Dendritic cell treated with granulocyte-macrophage colony-stimulating factor and Interleukin-4, amounts not matched to agents 40 ng/mL and 50 ng/mL, for 4 days (primary cell): ENCODE measurements around the gene RTN4RL2.

Experiments
- H3K27ac Mint-ChIP-seq: one replicate; pipeline ENCODE4 v1.8.0; 2022; ENCODE audit warnings: mild to moderate bottlenecking, mixed read lengths
- H3K27me3 Mint-ChIP-seq: one replicate; pipeline ENCODE4 v1.8.0; 2022; ENCODE audit warnings: mild to moderate bottlenecking, mixed read lengths
- H3K36me3 Mint-ChIP-seq: one replicate; pipeline ENCODE4 v1.8.0; 2022; ENCODE audit warnings: low read depth, mixed read lengths
- H3K4me1 Mint-ChIP-seq: one replicate; pipeline ENCODE4 v1.8.0; 2022; ENCODE audit warnings: low read depth, mixed read lengths
- H3K4me3 Mint-ChIP-seq: one replicate; pipeline ENCODE4 v1.8.0; 2022; ENCODE audit warnings: mild to moderate bottlenecking, moderate library complexity, mixed read lengths
- H3K9me3 Mint-ChIP-seq: one replicate; pipeline ENCODE4 v1.8.0; 2022; ENCODE audit warnings: mixed read lengths
- intact Hi-C: fragments of 100-400 bp; cut with micrococcal nuclease; formaldehyde crosslinking; loops from one replicate; pipeline ENCODE4 v1.15.0; 2022

Gene RTN4RL2

DNA sequence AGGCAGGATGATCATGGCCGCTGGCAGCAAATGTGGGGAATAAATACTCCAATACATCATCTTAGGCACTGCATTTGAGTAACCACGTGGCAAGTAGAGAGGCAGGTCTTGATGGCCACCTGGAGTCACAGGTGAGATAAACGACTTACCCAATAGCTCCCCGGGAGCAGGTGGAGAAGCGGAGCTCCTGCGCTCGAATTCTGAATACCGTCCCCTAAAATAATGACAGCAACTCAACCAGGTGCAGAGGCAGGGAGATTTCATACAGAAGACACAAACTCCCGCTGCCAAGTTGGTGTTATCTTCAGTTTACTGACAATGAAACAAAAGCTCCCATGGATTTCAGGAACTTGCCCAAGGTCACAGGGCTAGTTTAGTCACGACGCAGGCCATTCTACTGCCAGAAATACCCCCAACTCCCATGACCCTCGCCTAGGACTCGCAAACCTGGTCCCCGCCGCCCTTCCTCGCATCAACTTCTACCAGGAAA lies 33.8 kb upstream of the RTN4RL2 start:
- peaks cover 41% of the 10 kb centered on the region for H3K36me3 Mint-ChIP-seq
- H3K27ac Mint-ChIP-seq = peak overlapping the region; percentile 91
- peak overlapping the region; percentile 77 for H3K4me3 Mint-ChIP-seq
- intact Hi-C loops = no loop called here
- H3K27me3 Mint-ChIP-seq = no peaks in the 10 kb centered on the region
- H3K9me3 Mint-ChIP-seq = no peaks in the 10 kb centered on the region
- peaks cover 89% of the 10 kb centered on the region for H3K4me1 Mint-ChIP-seq

DNA sequence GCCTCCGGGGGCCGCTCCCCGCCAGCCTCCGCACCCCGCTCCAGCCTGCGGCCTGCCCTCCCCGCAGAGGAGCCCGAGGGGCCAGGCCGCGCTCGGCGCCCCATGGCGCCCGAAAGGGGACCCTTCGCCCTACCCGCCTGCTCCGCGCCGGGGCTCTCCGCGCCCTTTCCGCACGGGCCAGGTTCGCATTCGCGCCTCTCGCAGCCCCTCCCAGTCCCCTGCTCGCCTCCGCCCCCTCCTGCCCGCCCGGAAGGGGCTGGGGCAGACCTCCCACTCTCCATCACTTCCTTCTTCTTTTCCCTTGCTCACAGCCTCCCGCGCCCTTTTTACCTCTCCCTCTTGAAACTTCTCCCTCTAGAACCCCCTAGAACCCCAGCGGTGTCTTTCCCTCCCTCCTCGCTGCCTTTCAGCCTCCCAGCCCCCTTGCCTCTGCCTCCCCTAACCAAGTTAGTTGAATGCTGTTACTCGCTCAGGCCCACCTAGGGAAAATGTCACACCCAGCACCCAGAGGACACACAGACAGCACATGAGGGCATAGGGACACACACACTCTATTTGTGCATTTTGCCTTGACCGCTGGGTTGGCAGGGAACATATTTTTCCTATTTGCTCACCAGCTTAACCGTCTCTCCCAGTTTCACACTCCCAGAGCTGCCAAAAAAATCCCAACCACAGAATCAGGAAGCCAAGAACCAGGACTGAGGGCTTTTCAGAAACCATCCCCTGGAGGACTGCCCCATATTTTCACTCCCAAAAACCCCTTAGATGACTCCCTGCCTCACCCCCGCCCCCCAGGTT lies 33.2 kb upstream of the RTN4RL2 start, which contains the start of gene SLC43A3:
Gene SLC43A3 (minus strand): TSS at position 193 of the 798 bp plus-strand sequence. CDS start 949 bp downstream, outside the sequence.
- Mint-ChIP-seq H3K9me3 (no peaks in the 10 kb centered on the region), H3K4me3 (peak within 1 kb of the TSS; percentile 77), H3K27ac (peak within 1 kb of the TSS; percentile 91), H3K36me3 (peaks cover 35% of the 10 kb centered on the region), H3K27me3 (no peaks in the 10 kb centered on the region), H3K4me1 (peaks cover 92% of the 10 kb centered on the region)
- intact Hi-C loops = no loop called here

DNA sequence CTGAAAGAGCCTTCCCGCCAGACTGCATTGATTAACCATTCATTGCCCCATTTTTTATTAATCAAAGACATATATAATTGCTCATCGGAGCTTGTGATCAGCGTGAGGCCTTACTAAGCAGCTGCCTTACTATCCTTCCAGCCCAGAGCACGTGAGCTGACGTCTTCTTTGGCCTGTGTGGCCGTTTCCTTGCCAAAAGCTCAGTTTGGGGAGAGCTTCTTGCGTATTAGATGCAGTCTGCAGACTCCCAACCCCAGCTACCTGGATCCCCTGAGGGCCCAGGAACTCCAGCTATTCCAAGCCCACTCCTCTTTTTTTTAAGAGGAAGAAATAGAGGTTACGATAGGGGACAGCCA lies 32.6 kb upstream of the RTN4RL2 start:
- Mint-ChIP-seq H3K27me3 (no peaks in the 10 kb centered on the region), H3K9me3 (no peaks in the 10 kb centered on the region), H3K4me1 (peaks cover 93% of the 10 kb centered on the region), H3K27ac (peak overlapping the region; percentile 91), H3K36me3 (peaks cover 30% of the 10 kb centered on the region), H3K4me3 (no peak overlapping the region)
- intact Hi-C loops = no loop called here

DNA sequence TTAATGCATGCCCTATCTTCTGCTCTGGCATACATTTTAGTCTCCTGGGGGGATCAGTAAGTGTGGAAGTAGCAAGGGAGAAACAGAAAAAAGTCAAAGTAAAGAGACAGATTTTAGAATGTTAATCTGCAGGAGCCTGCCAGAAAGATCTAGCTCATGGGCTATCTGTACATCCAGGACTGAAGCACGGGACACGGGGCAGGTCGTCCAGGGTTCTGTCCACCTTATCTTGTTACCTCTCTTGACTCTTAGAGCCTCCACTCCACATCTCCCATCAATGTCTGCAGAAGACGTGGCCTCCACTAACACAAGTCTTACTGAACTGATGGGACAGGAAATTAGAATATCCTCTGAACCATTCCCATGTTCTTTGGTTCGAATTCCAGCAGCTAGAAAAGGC lies 31.7 kb upstream of the RTN4RL2 start:
- no peak overlapping the region for H3K27ac Mint-ChIP-seq
- H3K36me3 Mint-ChIP-seq = peaks cover 20% of the 10 kb centered on the region
- peaks cover 90% of the 10 kb centered on the region for H3K4me1 Mint-ChIP-seq
- no peak overlapping the region for H3K4me3 Mint-ChIP-seq
- intact Hi-C loops = no loop called here
- no peaks in the 10 kb centered on the region for H3K27me3 Mint-ChIP-seq
- H3K9me3 Mint-ChIP-seq = no peaks in the 10 kb centered on the region

DNA sequence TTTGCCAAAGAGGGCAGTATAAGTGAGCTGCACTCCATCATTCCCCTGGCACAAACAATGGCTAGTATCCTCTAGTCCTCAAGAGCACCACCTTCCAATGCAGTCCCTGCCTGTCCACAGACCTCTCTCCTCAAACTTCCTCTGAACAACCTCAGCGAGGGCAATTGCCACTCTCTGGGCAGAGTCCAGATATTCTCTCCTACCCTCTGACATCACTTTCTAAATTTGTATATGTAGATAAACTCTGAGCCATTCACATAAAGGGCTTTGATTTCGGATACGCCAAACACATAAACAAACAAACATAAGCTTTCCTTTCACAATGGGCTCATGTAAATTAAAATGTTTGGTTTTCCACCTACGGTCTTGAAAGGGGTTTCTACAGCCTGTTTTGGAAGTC lies 30.4 kb upstream of the RTN4RL2 start:
- Mint-ChIP-seq H3K27ac (no peak overlapping the region), H3K9me3 (no peaks in the 10 kb centered on the region), H3K36me3 (peaks cover 9% of the 10 kb centered on the region), H3K4me3 (no peak overlapping the region), H3K27me3 (no peaks in the 10 kb centered on the region), H3K4me1 (peaks cover 90% of the 10 kb centered on the region)
- intact Hi-C loops = no loop called here

DNA sequence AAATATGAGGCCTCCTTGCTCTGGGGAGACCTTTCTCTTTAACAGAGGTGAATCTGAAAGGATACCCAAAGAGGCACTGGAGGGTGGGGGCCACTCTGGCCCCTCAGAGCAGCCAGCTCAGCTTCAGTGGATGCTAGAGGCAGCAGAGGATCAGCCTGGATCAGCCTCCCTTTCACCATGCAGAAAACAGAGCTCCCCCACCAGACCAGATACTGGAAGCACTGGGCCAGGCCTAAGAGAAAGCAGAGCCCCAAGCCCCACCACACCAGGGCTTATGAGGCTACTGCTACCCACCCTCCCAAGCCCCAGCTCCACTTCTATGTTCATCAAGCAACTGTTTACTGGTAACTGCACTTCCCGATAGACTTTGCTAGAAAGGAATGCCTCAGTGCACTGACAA lies 29.4 kb upstream of the RTN4RL2 start:
- H3K27ac Mint-ChIP-seq = peak overlapping the region; percentile 51
- peaks cover 85% of the 10 kb centered on the region for H3K4me1 Mint-ChIP-seq
- no peak overlapping the region for H3K4me3 Mint-ChIP-seq
- H3K27me3 Mint-ChIP-seq = no peaks in the 10 kb centered on the region
- H3K9me3 Mint-ChIP-seq = no peaks in the 10 kb centered on the region
- peaks cover under 1% of the 10 kb centered on the region for H3K36me3 Mint-ChIP-seq
- intact Hi-C loops = no loop called here

DNA sequence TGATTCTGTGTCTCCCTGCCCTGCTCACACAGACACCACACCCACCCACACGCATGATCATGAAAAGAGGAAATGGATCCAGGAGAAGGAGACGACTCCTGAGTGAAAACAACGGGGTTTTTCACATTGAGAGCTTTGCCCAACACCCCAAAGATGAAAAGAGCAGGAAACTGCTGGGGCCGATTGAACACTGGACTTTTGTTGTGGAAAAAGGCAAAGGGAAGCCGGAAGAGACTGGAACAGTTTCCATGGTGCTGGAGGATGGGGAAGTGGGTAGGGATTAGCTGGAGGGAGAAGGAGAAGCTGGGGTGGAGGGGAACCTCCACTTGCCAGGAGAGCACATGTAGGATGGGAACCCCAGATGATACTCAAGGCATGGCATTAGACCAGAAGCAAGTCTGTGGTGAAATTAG lies 28.2 kb upstream of the RTN4RL2 start:
- no peaks in the 10 kb centered on the region for H3K27me3 Mint-ChIP-seq
- no peaks in the 10 kb centered on the region for H3K36me3 Mint-ChIP-seq
- peaks cover 73% of the 10 kb centered on the region for H3K4me1 Mint-ChIP-seq
- peak overlapping the region; percentile 39 for H3K4me3 Mint-ChIP-seq
- H3K9me3 Mint-ChIP-seq = no peaks in the 10 kb centered on the region
- peak overlapping the region; percentile 87 for H3K27ac Mint-ChIP-seq
- intact Hi-C loops = no loop called here

DNA sequence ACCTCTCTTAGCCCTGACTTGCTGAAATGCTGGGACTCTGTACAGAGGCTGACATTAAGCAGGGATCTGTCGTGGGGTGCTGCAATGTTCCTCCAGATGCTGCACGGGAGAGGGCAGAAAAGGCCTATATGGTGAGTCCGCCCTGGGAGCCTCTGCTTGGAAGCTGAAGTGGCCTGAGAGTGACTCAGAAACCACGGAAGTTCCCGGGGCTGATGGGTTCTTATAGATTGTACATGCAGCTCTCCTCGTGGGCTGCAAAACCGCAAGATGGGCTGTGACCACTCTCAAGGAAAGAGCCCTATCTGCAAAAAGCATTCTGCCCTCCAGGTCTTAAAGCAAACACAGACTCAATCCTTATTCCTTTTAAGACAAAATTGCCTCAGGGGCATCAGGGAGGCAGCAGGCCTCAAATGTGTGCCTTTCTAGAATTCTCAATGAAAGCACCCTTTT lies 27.6 kb upstream of the RTN4RL2 start:
- peaks cover 67% of the 10 kb centered on the region for H3K4me1 Mint-ChIP-seq
- H3K27me3 Mint-ChIP-seq = no peaks in the 10 kb centered on the region
- H3K27ac Mint-ChIP-seq = peak overlapping the region; percentile 87

DNA sequence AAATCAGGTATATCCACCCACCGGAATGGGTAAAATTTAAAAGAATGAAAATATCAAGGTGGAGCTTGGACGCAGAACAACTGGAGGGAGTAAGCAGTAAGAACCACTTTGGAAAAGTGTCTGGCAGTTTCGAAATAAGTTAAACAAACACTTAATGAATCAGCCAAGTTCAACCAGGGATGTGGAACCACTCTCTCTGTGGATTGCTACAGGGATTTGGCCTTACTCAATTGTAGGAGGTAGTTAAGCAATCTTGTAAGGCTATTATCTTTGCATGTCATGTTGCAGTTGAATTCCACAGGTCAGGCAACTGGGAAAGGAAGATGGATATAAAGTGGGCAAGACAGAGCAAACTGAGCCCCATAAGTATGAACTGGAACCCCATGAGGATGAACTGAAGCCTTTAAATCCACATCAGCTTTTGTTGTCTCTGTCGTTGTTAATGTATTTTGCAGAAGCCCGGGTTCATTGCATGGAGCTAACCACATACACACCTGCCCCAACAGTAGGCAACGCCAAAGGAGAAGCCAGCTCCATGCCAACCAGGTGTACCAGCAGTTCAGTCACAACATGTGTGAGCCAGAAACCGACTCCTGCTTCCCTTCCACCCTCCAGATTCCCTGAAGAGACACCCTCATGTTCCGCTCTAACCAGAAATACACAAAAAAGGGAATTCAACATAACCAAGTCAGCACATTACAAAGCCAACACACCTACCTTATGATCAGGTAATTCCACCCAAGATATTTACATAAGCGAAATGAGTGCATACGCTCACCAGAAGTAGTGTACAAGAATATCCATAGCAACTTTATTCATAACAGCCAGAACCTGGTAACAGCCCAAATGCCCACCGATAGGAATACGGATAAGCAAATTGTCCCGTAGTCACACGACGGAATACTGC lies 25.4 kb upstream of the RTN4RL2 start:
- Mint-ChIP-seq H3K4me3 (no peak overlapping the region), H3K4me1 (peaks cover 61% of the 10 kb centered on the region), H3K9me3 (no peaks in the 10 kb centered on the region), H3K27me3 (no peaks in the 10 kb centered on the region), H3K27ac (no peak overlapping the region), H3K36me3 (no peaks in the 10 kb centered on the region)
- intact Hi-C loops = no loop called here

More for the DNA sequence above, 27.6 kb upstream of the RTN4RL2 start:
- H3K4me3 Mint-ChIP-seq = no peak overlapping the region
- H3K9me3 Mint-ChIP-seq = no peaks in the 10 kb centered on the region
- intact Hi-C loops = no loop called here
- H3K36me3 Mint-ChIP-seq = no peaks in the 10 kb centered on the region

DNA sequence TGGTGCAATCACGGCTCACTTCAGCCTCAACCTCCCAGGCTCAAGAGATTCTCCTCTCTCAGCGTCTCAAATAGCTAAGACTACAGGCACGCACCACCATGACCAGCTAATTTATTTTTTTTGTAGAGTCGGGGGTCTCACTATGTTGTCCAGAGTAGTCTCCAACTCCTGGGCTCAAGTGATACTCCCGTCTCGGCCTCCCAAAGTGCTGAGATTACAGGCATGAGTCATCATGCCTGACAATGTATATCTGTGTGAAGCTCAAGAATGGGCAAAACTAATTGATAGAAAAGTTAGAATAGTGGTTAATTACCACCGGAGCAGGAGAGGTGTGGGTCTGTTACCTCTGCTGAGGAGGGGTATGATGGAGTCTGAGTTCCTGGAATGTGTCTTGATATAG lies 24.3 kb upstream of the RTN4RL2 start:
- no peaks in the 10 kb centered on the region for H3K36me3 Mint-ChIP-seq
- H3K4me1 Mint-ChIP-seq = peaks cover 50% of the 10 kb centered on the region
- no peaks in the 10 kb centered on the region for H3K9me3 Mint-ChIP-seq
- H3K27me3 Mint-ChIP-seq = no peaks in the 10 kb centered on the region
- H3K4me3 Mint-ChIP-seq = no peak overlapping the region
- H3K27ac Mint-ChIP-seq = no peak overlapping the region
- intact Hi-C loops = no loop called here

DNA sequence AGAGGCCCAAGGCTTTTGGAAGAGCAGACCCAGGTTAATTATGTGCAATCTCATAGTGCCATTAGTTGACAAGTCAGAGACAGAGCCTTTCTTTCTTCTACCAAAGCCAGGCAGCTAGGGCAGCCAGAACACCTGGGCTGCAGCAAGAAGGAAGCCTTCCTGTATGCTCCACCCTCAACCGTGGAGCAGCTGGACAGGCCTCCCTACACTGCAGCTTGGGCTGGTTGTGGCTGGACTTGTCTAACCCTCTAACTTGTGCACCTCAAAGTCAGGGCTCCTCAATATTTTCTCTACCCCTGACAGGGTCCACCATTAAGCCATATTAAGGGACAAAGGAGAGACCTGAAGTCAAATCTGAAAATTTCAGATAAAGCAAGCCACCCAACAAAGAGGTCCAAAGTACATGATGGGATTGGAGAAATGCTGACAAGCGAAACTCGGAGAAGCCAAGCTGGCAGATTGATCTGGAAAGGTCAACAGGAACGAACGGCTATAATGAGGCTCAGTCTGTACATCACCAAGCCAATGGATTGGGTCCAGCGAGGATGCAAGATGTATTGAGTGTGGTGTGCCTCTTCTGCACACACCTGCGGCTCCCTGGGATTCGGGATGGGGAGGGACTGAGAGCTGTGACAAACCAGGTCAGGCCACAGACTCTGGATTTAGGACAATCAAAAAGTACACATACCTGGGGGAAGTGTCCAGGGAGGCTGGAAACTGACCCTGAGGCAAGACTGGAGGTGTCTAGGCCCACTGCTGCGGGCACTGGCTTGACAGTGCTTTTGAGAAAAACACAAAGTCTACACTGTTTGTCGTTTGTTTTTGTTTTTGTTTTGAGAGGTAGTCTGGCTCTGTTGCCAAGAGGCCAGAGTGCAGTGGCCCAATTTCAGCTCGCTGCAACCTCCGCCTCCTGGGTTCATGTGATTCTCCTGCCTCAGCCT lies 21.7 kb upstream of the RTN4RL2 start:
- intact Hi-C loops = no loop called here
- H3K36me3 Mint-ChIP-seq = no peaks in the 10 kb centered on the region
- H3K4me3 Mint-ChIP-seq = no peak overlapping the region
- no peak overlapping the region for H3K27ac Mint-ChIP-seq
- no peaks in the 10 kb centered on the region for H3K9me3 Mint-ChIP-seq
- H3K27me3 Mint-ChIP-seq = no peaks in the 10 kb centered on the region
- H3K4me1 Mint-ChIP-seq = peaks cover 27% of the 10 kb centered on the region

DNA sequence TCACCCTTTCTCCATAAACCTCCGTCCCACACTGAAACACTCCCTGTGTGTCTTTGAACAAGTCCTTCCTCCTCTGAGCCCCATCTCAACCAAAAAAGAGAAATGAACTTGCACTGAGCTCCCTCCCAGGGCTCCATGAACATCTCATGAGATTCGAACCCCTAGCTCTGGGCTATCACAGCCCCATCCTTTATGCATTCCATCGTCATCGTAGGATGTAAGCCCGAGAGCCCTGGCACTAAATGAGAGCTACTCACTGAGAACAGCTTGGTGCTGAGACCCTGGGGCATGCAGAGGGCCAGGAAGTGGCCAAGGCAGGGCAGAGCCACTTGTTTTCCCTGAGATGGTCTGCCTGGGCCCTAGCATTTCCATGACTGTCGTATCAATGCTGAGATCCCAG lies 20.5 kb upstream of the RTN4RL2 start:
- H3K27me3 Mint-ChIP-seq = no peaks in the 10 kb centered on the region
- no peaks in the 10 kb centered on the region for H3K36me3 Mint-ChIP-seq
- intact Hi-C loops = no loop called here

DNA sequence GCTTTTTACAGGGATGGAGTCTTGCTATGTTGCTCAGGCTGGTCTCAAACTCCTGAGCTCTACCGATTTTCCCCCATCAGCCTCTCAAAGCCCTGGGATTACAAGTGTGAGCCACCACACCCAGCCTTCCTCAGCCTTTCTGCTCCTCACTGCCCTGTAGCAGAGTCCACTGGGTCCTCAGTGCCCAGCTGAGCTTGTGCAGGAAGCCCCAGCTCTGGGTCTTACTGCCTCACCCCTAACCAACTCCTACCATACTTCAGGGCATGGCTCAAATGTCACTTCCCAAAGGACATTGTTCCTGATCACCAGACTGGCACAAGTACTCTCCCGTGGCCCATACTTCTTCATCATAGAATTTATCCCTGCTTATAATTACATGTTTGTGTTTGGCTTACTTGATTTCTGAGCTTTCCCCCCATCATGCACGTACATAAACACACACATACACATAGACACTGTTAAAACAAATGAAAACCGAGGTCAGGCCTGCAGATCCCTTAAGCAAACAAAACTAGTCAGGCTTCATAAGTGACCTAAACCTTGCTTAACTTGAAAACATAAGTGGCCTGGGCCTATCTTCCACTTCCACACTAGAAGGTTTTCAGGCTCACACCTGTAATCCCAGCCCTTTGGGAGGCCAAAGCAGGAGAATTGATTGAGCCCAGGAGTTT lies 19.4 kb upstream of the RTN4RL2 start:
- Mint-ChIP-seq H3K36me3 (no peaks in the 10 kb centered on the region), H3K9me3 (no peaks in the 10 kb centered on the region), H3K27ac (no peak overlapping the region), H3K4me3 (no peak overlapping the region), H3K4me1 (peaks cover 19% of the 10 kb centered on the region), H3K27me3 (no peaks in the 10 kb centered on the region)
- intact Hi-C loops = no loop called here

More for the DNA sequence above, 20.5 kb upstream of the RTN4RL2 start:
- Mint-ChIP-seq H3K9me3 (no peaks in the 10 kb centered on the region), H3K4me3 (no peak overlapping the region), H3K27ac (no peak overlapping the region), H3K4me1 (peaks cover 21% of the 10 kb centered on the region)
